Duodenal mucosa (tissue), 2 donors: ENCODE measurements around the gene EID1.

ENCODE experiments used
- H3K27ac ChIP-seq: one replicate; pipeline ENCODE4 v1.7.0; 2013; ENCODE audit warnings: low read depth, low read length
- H3K27me3 ChIP-seq, 2 donors: one replicate each; pipeline ENCODE4 v1.7.0; 2013; ENCODE audit warnings: low read length in 2 of 2, control low read depth in 1 of 2; ENCODE audit not compliant: insufficient read depth in 2 of 2, control insufficient read depth in 1 of 2
- H3K36me3 ChIP-seq, 2 donors: one replicate each; pipeline ENCODE4 v1.7.0; 2013; ENCODE audit warnings: low read length in 2 of 2, control low read depth in 1 of 2; ENCODE audit not compliant: insufficient read depth in 2 of 2, control insufficient read depth in 1 of 2
- H3K4me1 ChIP-seq, 2 donors: one replicate each; pipeline ENCODE4 v1.7.0; 2013; ENCODE audit warnings: low read length in 2 of 2, control low read depth in 1 of 2; ENCODE audit not compliant: insufficient read depth in 2 of 2, control insufficient read depth in 1 of 2
- H3K4me3 ChIP-seq, 2 donors: one replicate each; pipeline ENCODE4 v1.7.0; 2013; ENCODE audit warnings: low read length in 2 of 2, low read depth in 1 of 2
- H3K9ac ChIP-seq, 2 donors: one replicate each; pipeline ENCODE4 v1.7.0; 2013; ENCODE audit warnings: low read length in 2 of 2, low read depth in 1 of 2
- H3K9me3 ChIP-seq, 2 donors: one replicate each; pipeline ENCODE4 v1.7.0; 2013; ENCODE audit warnings: low read length in 2 of 2, control low read depth in 1 of 2; ENCODE audit not compliant: control insufficient read depth in 1 of 2

EID1 gene

GRCh38 chr15:48888836-48889235, 10.9 kb downstream of the EID1 start:
- no peak overlapping the region for H3K9ac ChIP-seq
- H3K4me3 ChIP-seq = no peak overlapping the region
- H3K27ac ChIP-seq = no peak overlapping the region
- no peaks in the 10 kb centered on the region for H3K9me3 ChIP-seq
- no peaks in the 10 kb centered on the region for H3K36me3 ChIP-seq
- no peaks in the 10 kb centered on the region for H3K4me1 ChIP-seq
- no peaks in the 10 kb centered on the region for H3K27me3 ChIP-seq

GRCh38 chr15:48889925-48890324, 12.0 kb downstream of the EID1 start:
- no peaks in the 10 kb centered on the region for H3K9me3 ChIP-seq
- no peaks in the 10 kb centered on the region for H3K4me1 ChIP-seq
- no peak overlapping the region for H3K4me3 ChIP-seq
- H3K27me3 ChIP-seq = no peaks in the 10 kb centered on the region
- no peak overlapping the region for H3K27ac ChIP-seq
- no peaks in the 10 kb centered on the region for H3K36me3 ChIP-seq
- no peak overlapping the region for H3K9ac ChIP-seq

GRCh38 chr15:48890375-48890972, 12.5 kb downstream of the EID1 start:
- Histone ChIP-seq H3K4me1 (no peaks in the 10 kb centered on the region), H3K4me3 (no peak overlapping the region), H3K9me3 (no peaks in the 10 kb centered on the region), H3K36me3 (no peaks in the 10 kb centered on the region), H3K27ac (no peak overlapping the region), H3K9ac (no peak overlapping the region), H3K27me3 (no peaks in the 10 kb centered on the region)

DNA sequence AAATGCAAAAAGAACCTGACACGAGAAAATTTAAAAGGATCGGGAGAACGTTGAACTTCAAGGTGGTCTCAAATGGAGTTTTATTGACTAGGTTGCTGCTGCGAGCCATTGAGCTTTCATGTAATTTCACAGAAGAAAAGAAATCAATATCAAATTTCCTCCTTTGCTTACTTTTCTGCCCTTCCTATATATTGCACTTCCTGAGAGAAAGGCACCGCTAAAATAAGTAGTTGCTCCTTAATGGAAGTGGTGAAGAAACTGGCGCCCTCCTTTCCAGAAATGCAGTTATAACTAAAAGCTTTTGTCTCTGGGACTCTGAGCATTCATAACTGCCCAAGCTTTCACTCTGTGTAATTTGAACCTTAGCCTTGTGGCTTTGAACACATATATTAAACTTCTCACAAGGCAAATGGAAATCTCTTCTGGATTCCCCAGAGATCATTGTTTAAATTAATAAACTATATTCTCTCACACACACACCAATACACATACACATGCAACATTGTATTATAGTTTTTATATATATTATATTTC, 13.4 kb downstream of the EID1 start:
- no peaks in the 10 kb centered on the region for H3K4me1 ChIP-seq
- no peaks in the 10 kb centered on the region for H3K27me3 ChIP-seq
- no peak overlapping the region for H3K27ac ChIP-seq
- H3K9ac ChIP-seq = no peak overlapping the region
- no peak overlapping the region for H3K4me3 ChIP-seq
- H3K36me3 ChIP-seq = no peaks in the 10 kb centered on the region
- no peaks in the 10 kb centered on the region for H3K9me3 ChIP-seq

GRCh38 chr15:48893311-48893710, 15.4 kb downstream of the EID1 start:
- Histone ChIP-seq H3K9ac (no peak overlapping the region), H3K9me3 (no peaks in the 10 kb centered on the region), H3K4me1 (no peaks in the 10 kb centered on the region), H3K4me3 (no peak overlapping the region), H3K27ac (no peak overlapping the region), H3K36me3 (no peaks in the 10 kb centered on the region), H3K27me3 (peaks cover 2 to 6% of the 10 kb centered on the region in 2 donors)

DNA sequence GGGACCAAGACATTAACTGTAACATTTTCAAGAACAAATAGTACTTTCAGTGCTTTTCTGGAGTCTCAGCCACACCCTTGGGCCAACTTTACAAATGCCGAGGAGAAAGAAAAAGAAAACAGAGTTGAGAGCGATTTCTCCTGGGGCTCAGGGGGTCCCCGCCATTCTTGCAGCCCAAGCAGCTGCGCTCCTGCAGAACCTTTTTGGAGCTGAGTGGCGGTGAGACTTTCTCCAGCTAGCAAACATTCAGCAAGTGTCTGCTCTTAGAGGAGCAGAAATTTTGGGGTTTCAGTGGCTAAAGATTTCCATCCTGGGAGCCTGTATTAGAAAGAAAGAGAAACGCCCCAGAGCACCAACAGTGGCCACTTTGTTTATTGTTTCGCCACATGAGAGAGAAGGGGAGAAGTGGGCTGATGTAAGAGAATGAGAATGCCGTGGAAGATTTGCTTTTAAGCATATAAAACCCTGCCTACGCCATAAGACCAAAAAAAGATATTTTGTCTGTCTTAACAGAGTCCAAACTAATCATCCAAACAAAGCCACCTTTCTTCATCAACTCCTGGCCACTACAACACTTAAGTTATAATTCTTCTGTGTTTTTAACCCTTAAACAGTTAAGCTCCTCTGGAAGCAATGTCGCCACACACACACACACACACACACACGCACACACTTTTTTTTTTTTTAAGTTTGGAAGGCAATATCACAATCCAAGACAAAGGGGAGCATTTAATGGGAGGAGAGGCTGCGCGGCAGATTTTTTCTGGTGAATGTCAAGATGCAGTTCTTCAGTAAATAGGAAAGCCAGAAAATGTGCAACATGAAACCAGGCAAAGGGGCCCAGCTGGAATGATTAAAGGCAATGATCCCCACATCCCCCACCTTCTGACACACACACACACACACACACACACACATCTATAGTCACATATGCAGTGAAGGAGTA, 19.2 kb downstream of the EID1 start:
- Histone ChIP-seq H3K9ac (no peak overlapping the region), H3K9me3 (no peaks in the 10 kb centered on the region), H3K27me3 (peaks cover 4 to 8% of the 10 kb centered on the region in 2 donors), H3K4me3 (no peak overlapping the region), H3K27ac (no peak overlapping the region), H3K4me1 (no peaks in the 10 kb centered on the region), H3K36me3 (no peaks in the 10 kb centered on the region)

GRCh38 chr15:48898032-48898431, 20.1 kb downstream of the EID1 start:
- Histone ChIP-seq H3K4me3 (no peak overlapping the region), H3K27me3 (peaks cover 4 to 8% of the 10 kb centered on the region in 2 donors), H3K27ac (no peak overlapping the region), H3K9ac (no peak overlapping the region), H3K9me3 (no peaks in the 10 kb centered on the region), H3K36me3 (no peaks in the 10 kb centered on the region), H3K4me1 (no peaks in the 10 kb centered on the region)

DNA sequence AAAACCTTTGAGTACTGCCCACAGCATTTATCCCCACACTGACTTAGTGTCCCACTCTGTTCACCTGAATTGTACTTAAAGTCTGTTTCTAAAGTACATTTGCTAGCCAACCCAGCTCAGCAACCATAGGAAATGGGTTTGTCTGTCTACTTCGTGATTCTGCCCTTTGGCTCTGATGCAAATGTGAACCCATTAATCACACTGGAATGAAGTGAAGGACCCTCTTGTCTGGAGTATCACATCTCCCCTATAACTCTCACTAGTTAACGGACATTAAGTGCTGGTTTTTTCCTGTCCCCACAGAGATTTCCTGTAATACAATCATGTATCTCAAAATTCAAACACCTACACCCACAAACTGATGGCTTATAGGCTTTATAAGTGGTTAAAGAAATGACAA, 20.5 kb downstream of the EID1 start:
- Histone ChIP-seq H3K36me3 (no peaks in the 10 kb centered on the region), H3K27me3 (peaks cover 4 to 8% of the 10 kb centered on the region in 2 donors), H3K27ac (no peak overlapping the region), H3K9me3 (no peaks in the 10 kb centered on the region), H3K4me3 (no peak overlapping the region), H3K9ac (no peak overlapping the region), H3K4me1 (no peaks in the 10 kb centered on the region)

DNA sequence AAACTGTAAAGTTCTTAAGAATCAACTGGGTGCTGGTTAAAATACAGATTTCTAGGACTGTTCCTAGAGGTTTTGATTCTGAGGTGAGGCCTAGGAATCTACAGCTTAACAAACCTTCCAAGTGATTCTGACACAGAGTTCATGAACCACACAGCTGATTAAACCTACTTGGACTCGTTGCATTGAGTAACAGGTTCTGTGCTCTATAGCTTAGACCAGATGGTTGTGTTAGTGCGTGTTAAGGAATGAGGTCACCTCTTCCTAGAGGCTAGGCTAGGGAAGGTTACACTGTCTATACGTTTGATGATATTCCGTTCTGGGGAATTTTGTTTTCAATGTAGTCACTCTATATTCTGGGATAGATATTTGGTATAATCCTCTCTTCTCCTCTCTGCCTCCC, 21.9 kb downstream of the EID1 start:
- peaks cover 4 to 8% of the 10 kb centered on the region in 2 donors for H3K27me3 ChIP-seq
- H3K9ac ChIP-seq = no peak overlapping the region

DNA sequence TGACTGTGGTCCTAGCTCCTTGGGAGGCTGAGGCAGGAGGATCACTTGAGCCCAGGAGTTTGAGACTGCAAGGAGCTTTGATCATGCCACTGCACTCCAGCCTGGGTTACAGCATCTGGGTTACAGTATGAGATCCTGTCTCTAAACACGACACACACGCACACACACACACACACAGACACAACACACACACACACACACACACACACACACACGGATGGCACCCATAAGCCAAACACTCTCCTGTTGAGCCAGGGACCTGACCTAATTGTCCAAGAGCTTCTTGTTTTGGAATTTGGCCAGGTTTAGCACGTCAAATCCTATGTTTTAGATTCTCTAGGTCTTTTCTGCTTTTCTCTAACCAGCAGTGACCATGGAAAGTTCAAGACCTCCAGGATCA, 26.8 kb downstream of the EID1 start:
- no peaks in the 10 kb centered on the region for H3K9me3 ChIP-seq
- H3K27ac ChIP-seq = no peak overlapping the region
- H3K36me3 ChIP-seq = no peaks in the 10 kb centered on the region
- no peak overlapping the region for H3K9ac ChIP-seq
- H3K4me3 ChIP-seq = no peak overlapping the region
- peaks cover 0 to 1% of the 10 kb centered on the region in 2 donors for H3K27me3 ChIP-seq
- H3K4me1 ChIP-seq = no peaks in the 10 kb centered on the region

More for the DNA sequence above, 21.9 kb downstream of the EID1 start:
- Histone ChIP-seq H3K4me1 (no peaks in the 10 kb centered on the region), H3K27ac (no peak overlapping the region), H3K36me3 (no peaks in the 10 kb centered on the region), H3K4me3 (no peak overlapping the region), H3K9me3 (no peaks in the 10 kb centered on the region)
